ENCODE measurements around the gene CCDC171.

CCDC171 gene

DNA sequence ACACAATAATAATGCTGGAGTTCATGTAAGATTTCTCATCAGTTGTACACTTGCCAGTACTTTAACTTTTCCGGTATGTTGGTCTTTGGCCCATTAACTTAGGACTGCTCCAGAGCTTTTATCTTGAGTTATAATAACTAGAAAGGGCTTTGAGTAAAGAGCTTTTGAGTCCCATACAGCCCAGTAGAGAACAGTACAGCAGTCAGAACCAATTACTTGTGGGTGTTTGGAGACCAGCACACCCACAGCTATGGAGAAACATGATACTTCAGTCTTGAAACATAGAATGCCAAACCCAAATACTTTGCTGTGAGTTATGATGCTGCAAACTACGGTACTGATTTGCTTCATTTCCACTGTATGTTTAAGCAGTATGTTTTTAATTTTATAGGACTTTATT is 374.3 kb downstream of the CCDC171 start:
- in situ Hi-C loops (cut with HindIII; ENCODE audit: low pct_ligation_motif_present, low pct_unique_long_range_greater_than_20kb, low sequenced_read_pairs), result no loop called here
- no peak for DNase-seq

DNA sequence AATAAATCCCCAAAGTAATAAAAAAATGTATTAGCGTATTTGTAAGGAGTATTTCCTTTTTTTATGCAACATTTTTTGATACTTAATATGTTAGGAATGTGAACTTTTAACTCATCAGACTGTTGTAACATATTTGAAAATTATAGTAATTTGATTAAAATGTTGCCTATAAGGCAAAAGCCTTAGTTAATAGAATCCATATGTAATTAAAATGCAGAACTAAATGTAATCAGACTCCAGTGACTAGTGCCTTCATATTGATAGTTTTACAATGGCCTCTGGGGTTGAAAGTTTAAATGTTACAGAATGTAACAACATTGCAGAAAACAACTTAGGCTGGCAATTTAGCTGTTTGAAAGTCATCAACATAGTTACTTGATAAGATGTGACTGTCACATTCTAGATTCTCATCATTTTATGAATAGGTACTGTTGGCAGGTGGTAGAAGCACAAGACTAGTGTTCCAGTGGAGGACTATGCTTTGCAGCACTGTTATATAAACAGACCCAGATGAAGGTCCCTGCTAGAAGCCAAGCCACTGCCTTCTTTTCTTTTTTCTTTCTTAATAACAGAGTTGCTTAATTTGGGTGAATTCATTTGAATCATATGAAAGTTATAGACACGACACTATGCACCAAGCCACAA is 382.9 kb downstream of the CCDC171 start:
- no peak for DNase-seq

DNA sequence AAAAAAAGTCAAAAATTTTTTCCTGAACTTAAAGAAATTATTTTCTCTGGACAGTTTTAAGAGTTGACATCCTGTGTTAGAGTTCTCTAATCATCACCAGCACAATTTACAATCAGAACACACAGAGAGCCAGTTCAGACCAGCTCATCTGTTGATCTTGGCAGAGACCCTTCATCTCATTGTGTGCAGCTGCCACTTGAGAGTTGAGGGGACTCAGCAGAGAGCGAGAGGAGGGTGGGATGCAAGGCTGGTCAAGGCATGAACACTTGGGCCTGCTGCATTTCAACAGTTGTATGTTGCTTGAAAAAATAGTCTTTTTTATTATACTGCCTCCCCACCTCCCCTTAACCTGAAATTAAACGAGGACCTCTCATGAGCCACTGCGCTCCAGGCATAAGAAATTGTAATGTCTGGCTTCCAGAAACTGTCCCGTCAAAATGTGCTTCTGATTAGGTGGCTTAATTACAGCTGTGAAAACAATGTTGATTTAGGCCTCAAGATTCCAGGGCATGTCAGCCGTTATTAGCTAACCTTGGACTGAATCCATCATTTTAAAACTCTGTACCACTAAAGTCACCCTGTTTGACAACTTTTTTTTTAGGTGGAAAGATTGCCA is 383.6 kb downstream of the CCDC171 start:
- in situ Hi-C loops (cut with HindIII; ENCODE audit: low pct_ligation_motif_present, low pct_unique_long_range_greater_than_20kb, low sequenced_read_pairs), result no loop called here
- DNase-seq, result no peak

More for the DNA sequence above, 382.9 kb downstream of the CCDC171 start:
- in situ Hi-C loops (cut with HindIII; ENCODE audit: low pct_ligation_motif_present, low pct_unique_long_range_greater_than_20kb, low sequenced_read_pairs), result no loop called here

DNA sequence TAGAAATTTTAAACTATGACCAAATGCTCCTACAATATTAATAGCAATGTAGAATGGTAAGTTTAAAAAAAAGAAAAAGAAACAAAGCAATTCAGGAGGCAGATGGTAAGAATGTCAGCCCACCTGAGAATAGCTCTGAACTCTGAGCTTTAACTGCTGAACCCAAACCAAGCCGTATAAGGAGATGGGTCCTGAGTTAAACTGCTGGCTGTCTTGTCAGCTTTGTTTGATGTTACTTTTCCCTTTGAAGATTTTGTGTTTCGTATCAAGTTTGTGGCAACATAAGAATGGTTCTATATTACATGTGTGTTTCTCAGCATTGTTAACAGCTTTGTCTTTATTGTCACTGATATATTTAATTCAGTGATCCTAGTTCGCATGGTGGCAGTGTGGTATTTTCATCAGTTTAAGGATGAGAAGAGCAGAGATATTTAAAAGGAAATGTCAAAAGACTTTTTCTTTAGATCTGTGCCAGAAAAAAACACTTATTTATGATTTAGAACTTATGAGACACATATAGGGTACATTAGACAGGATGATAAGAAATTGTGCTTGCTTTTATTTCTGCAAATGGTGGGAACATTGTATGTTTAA is 390.1 kb downstream of the CCDC171 start:
- DNase-seq, result no peak
- in situ Hi-C loops (cut with HindIII; ENCODE audit: low pct_ligation_motif_present, low pct_unique_long_range_greater_than_20kb, low sequenced_read_pairs), result no loop called here

DNA sequence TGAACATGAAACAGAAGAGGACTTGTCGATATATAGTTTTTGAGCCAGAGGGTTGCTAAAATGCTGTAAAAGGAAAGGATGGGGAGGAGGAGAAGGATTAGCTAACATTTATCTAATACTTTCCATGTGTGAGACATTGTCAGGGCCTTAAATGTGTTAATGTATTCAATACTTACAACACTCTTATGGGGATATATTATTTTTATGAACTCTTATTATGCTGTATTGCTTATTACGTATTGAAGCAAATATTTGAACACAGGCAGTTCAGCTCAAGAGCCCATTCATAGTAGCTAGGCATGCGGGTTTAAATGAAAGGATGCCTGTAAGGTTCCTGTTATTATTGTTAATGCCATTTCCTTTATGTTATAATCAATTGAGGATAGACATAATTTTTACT is 391.5 kb downstream of the CCDC171 start:
- in situ Hi-C loops (cut with HindIII; ENCODE audit: low pct_ligation_motif_present, low pct_unique_long_range_greater_than_20kb, low sequenced_read_pairs), result no loop called here
- no peak for DNase-seq

DNA sequence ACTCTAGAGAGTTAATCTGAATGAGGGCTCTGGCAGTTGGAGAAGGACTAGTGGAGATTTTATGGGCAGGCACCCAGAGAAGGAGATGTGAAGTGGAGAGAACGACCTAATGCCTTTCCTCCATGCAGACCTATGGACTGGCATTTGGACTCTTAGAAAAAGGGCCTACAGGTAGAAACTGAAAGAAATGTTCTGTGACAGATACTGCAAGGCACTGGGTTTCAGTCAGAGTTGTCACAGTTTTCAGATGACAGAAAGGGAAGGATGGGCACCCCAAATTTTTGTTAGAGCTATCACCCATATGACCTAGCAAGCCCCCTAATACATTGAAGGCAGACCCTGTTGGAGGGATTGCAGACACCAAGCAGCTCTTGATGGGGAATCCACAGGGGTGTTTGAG is 406.8 kb downstream of the CCDC171 start:
- in situ Hi-C loops (cut with HindIII; ENCODE audit: low pct_ligation_motif_present, low pct_unique_long_range_greater_than_20kb, low sequenced_read_pairs), result no loop called here
- no peak for DNase-seq

DNA sequence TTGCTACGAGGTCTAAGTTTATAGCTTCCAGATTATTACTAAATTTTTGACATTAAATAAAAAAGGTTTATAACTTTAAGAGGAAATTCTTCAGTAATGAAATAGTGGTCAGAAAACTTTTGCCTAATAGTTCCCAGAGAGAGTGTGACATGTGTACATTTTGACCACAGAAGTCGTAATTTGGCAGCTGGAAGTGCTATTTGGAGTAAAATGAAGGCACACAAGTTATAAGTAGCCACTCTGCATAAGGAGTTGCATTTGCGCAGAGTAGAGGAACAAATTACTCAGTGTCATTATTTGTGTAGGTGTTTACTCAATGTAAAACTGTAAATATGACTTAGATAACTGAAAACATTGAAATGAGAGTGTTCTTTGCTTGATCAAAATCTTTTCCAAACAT is 408.4 kb downstream of the CCDC171 start:
- DNase-seq, result no peak
- in situ Hi-C loops (cut with HindIII; ENCODE audit: low pct_ligation_motif_present, low pct_unique_long_range_greater_than_20kb, low sequenced_read_pairs), result no loop called here

DNA sequence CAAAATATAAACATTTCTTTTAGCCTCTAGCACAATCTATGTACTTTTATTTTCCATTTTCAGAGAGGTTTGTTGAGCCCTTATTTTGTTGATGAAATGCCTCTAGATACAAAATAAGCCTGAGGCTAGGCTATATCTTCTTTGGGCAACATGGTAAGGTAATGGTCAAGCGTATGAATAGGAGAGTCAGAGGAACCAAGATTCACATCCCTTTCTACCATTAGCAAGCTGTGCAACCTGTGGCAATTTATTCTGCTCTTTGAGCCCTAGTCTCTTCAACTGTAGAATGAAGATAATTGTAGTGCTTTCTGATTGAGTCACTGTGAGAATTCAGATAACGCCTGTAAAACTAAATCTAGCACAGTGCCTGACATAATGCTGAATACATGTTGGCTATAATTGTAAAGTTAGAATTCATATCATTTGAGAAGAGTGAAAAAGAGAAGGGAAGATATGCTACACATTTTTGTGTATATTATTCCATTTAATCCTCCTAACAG is 412.5 kb downstream of the CCDC171 start:
- no peak for DNase-seq
- in situ Hi-C loops (cut with HindIII; ENCODE audit: low pct_ligation_motif_present, low pct_unique_long_range_greater_than_20kb, low sequenced_read_pairs), result no loop called here

DNA sequence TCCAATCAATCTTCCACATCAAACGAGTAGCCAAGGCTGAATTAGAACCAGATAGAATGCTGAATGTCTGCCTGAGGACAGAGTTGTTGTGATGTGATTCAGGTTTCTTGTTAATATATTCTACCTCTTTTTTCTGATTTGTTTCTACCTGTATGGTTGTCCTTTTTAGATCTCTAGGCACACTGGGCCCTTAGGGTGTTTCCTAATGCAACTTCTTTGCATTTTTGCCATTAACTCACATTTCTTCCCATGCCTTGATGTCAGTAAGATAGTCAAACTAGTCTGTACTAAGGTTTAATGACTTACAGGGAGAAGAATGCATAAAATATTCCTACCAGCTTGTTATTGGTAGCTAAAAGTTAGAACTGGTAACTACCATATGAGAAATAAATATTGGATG is 413.6 kb downstream of the CCDC171 start:
- in situ Hi-C loops (cut with HindIII; ENCODE audit: low pct_ligation_motif_present, low pct_unique_long_range_greater_than_20kb, low sequenced_read_pairs), result no loop called here
- DNase-seq, result no peak

DNA sequence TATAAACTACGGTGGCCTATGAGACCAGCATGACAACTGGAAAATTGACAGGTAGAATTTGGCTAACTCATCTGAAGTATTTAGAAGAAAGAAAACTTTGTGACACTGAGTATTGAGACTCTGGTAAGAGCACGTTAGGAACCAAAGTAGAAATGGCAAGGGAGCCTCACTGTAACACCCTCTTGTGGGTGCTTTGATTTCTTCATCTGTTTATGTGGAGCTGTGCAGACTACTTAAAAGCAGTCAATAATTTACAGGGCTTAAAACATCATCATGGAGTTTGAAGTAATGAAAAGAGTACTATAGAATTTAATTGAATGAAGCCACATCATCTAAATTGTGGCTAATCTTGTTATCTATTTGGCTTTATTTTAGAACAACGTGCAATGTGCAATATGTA is 414.2 kb downstream of the CCDC171 start:
- no peak for DNase-seq
- in situ Hi-C loops (cut with HindIII; ENCODE audit: low pct_ligation_motif_present, low pct_unique_long_range_greater_than_20kb, low sequenced_read_pairs), result no loop called here

DNA sequence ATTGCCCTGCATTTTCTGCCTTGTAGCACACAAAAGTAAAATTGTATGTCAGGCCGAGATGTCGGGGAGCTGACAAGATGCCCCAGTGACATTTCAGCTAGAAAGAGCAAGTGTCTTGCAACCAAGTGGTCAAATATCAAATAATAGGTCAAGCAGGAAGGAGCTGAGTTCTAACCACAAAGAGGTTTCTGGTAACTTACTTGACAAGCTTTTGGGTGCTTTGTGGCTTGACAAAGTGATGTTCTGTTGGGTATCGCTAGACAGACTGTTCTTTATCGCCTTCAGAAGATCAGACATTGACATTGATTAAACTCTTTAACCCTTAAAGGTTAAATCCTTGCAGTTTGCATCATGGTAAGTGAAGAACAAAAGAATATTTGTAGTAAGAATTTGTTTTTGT is 419.9 kb downstream of the CCDC171 start:
- in situ Hi-C loops (cut with HindIII; ENCODE audit: low pct_ligation_motif_present, low pct_unique_long_range_greater_than_20kb, low sequenced_read_pairs), result no loop called here

DNA sequence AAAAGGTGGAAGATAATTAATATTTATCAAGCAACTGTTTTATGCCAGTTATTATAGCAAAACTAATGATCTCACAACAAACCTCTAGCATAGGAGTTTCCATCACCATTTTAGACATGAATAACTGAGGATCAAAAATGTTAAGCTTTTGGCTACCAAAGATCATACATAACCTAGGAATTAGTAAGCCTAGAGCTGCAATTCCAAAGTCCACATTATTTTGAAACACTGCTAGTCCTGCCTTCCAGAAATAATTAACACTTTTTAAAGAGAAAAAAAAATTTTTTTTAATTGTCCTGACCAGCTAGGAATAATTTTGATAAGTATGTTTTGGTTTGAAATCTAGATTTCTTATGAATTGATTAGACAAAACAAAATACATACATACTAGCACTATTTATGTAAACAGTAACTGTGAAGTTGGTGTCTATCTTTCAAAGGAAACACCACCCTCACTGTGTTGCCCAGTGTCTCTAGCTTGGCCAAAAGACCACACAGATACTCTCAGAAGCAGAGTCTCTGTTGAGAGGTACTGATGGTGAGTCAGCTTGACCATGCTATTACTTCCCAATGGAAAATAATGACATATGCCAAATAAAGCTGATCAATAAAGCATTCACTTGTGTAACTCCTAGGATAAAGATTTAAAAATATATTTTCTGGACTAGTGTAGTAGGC is 422.4 kb downstream of the CCDC171 start:
- in situ Hi-C loops (cut with HindIII; ENCODE audit: low pct_ligation_motif_present, low pct_unique_long_range_greater_than_20kb, low sequenced_read_pairs), result no loop called here
- DNase-seq, result no peak

More for the DNA sequence above, 419.9 kb downstream of the CCDC171 start:
- DNase-seq, result no peak

DNA sequence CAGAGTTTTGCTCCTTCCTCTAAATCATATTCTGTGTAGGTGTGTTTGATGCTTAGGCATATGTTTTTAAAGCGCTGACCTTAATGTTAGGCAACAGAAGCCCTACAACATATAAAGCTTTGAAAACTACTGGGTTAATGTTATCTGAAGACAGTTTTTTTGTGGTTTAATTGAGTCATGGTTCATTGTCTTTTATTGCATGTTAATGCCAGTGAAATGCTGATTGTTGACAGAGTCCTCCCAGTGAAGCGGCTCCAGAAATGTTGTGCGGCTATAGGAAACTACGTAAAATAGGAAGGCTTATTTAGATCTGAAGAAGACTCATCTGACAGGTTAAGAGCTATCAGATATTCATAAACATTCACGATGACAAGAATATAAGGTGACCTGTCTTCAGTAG is 424.6 kb downstream of the CCDC171 start:
- DNase-seq, result no peak
- in situ Hi-C loops (cut with HindIII; ENCODE audit: low pct_ligation_motif_present, low pct_unique_long_range_greater_than_20kb, low sequenced_read_pairs), result no loop called here

DNA sequence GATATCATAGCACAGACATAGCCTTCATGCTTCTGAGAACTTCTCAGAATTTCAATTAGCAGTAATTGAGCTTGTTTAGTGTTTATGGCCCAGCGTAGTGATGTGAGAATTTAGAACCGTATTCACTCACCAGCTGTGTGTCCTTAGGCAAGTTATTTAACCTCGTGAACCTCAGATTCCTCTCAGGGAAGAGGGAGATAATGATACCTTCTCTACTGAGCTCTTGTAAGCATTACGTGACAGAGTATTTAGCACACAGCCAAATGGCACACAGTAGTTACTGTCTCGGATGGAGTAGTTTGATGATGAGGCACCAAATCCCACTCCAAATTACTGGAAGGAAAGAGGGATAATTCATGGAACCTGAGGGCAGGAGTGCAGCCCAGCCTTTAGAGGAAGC is 429.3 kb downstream of the CCDC171 start:
- DNase-seq, result no peak
- in situ Hi-C loops (cut with HindIII; ENCODE audit: low pct_ligation_motif_present, low pct_unique_long_range_greater_than_20kb, low sequenced_read_pairs), result no loop called here

DNA sequence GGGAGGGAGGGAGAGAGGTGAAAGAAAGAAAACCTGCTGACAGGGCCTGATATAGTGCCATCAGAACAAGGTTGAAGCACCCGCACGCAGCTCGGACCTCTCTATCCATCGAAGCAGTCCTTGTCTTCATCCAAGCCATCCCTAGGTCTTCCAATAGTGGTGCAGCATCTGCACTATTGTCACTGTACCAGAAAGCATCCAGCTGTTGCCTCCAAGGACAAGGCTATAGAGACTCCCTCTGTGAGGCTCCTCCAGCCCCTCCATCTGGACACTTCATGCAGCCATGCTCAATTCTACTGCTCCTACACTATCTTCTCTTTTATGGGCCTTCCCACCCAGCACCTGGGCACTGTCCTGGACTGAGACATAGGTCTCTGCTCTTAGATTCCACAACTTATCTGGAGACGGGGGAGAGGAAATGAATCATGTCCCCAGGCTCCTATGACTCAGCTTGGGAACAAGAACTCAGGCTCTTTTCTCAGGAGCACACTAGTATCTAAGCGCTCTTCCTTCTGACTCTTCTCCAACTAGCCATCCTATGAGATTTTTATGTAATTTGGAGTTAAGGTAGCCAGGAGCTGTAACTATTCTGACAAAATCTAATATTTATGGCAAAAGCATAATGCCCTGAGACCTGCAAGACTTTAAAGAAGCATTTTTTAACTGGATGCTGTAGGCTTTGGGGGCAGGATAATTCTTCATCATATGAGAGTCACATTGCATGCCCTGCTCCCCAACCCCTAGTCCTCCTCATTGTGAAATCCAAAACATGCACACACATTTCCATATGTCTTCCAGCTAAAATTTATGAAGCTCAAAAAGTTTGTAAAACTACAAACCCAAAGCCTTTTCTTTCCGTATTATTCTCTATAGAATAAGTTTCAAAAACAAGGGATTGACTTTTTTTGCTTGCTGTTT is 446.8 kb downstream of the CCDC171 start:
- in situ Hi-C loops (cut with HindIII; ENCODE audit: low pct_ligation_motif_present, low pct_unique_long_range_greater_than_20kb, low sequenced_read_pairs), result no loop called here
- peak; percentile 65 for DNase-seq

DNA sequence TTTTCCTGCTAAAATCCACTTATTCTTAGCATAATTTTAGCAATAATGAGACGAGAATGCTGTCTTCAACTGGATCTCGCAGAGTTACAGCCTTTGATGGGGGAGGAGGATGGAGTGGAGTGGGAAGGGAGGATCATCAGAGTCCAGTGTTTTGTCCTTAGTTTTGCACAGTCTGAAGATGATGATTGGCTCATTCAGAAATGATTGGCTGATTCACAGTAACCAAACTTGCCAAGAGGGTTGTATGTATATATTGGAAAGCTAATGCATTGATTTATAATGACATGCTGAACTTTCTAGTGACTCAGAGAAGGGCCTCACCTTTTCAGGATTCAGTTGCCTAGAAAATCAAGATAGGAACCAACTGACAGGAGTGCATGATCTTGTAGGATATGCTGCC is 448.0 kb downstream of the CCDC171 start:
- DNase-seq, result no peak
- in situ Hi-C loops (cut with HindIII; ENCODE audit: low pct_ligation_motif_present, low pct_unique_long_range_greater_than_20kb, low sequenced_read_pairs), result no loop called here

DNA sequence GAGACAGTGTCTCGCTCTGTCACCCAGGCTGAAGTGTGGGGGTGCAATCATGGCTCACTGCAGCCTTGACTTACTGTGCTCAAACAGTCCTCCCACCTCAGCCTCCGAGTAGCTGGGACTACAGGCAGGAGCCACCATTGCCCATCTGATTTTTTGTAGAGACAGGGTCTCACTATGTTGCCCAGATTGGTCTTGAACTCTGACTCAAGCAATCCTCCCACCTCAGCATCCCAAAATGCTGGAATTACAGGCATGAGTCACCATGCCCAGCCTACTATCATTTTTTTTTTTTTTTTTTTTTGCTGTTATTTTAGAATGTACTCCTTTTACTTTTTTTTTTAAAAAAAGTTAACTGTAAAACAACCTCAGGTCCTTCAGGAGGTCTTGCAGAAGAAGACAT is 449.0 kb downstream of the CCDC171 start:
- in situ Hi-C loops (cut with HindIII; ENCODE audit: low pct_ligation_motif_present, low pct_unique_long_range_greater_than_20kb, low sequenced_read_pairs), result no loop called here
- DNase-seq, result no peak

DNA sequence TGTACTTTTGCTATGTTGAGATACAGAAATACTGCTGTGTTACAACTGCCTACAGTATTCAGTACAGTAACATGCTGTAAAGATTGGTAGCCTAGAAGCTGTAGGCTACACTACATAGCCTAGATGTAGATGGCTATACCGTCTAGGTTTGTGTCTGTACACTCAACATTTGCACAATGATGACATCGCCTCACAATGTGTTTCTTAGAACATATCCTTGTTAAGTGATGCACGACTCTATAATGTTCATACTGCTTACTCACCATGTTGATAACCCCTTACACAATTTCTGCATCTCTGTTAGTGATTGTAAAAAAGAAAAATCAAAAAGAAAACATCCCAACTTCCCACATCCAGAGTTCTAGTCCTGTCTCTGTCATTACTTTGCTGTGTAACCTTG is 450.0 kb downstream of the CCDC171 start:
- in situ Hi-C loops (cut with HindIII; ENCODE audit: low pct_ligation_motif_present, low pct_unique_long_range_greater_than_20kb, low sequenced_read_pairs), result no loop called here

DNA sequence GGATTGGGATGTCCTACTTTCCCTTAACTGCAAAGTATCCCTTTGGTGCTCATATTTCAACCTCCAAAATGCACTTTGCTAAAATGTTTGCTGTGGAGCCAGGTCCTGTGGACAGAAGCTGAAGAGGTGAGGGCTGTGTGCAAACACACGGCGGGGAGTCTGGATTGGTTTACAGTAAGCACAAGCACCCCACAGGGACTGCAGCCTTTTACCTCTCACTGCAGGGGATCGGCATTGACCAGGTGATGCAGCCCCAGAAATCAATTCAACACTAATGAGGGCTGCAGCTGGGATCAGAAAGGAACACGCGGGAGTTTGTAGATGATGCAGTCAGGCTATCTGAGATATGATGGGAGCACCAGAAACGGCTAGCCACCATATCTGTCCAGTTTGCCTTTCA is 450.9 kb downstream of the CCDC171 start:
- DNase-seq, result no peak
- in situ Hi-C loops (cut with HindIII; ENCODE audit: low pct_ligation_motif_present, low pct_unique_long_range_greater_than_20kb, low sequenced_read_pairs), result no loop called here

More for the DNA sequence above, 450.0 kb downstream of the CCDC171 start:
- no peak for DNase-seq

All from ACHN (cell line).